Stimulated activated naive CD4-positive, alpha-beta T cell (primary cell): ENCODE results near the gene NSUN6.

Source experiments
- DNase-seq, 6 experiments: peaks; one replicate each; lab custom pipeline; 2025; lab: John Stamatoyannopoulos, UW

NSUN6 gene

DNA sequence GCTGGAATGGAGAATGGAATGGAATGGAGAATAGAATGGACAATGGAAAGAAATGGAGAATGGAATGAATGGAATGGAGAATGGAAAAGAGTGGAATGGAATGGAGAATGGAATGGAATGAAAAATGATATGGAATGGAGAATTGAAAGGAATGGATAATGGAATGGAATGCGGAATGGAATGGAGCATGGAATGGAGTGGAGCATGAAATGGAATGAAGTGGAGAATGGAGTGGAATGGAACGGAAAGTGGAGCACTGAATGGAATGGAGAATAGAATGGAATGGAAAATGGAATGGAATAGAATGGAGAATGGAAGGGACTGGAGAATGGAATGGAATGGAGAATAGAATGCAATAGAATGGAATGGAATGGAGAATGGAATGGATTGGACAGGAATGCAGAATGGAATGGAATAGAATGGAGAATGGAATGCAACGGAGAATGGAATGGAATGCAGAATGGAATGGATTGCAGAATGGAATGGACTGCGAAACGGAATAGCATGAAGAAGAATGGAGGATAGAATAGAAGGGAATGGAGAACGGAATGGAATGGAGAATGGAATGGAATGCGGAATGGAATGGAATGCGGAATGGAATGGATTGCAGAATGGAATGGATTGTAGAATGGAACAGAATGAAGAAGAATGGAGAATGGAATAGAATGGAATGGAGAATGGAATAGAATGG lies 89.4 kb downstream of the NSUN6 start:
- DNase-seq: no peak

DNA sequence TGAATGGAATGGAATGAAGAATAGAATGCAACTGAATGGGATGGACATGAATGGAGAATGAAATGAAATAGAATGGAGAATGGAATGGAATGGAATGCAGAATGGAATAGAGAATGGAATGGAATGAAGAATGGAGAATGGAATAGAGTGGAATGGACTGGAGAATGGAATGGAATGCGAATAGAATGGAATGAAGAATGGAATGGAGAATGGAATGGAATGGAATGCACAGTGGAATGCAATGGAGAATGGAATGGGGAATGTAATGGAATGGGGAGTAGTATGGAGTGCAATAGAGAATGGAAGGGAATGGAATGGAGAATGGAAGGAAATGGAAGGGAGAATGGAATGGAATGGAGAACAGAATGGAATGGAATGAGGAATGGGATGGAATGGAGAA lies 93.4 kb downstream of the NSUN6 start:
- DNase-seq: no peak

DNA sequence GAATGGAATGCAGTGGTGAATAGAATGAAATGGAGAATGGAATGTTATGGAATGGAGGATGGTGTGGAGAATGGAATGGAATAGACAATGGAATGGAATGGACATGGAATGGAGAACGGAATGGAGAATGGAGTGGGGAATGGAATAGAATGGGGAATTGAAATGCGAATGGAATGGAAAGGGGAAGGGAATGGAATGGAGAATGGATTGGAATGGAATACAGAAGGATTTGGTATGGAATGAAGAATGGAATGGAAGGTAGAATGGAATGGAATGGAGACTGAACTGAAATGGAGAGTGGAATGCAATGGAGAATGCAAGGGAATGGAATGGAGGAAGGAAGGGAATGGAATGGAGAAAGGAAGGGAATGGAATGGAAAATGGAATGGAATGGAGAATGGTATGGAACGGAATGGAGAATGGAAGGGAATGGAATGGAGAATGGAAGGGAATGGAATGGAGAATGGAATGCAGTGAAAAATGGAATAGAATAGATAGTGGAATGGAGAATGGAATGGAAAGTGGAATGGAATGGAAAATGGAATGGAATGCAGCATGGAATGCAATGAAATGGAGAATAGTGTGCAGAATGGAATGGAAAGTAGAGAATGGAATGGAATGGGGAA lies 94.8 kb downstream of the NSUN6 start:
- no peak for DNase-seq

DNA sequence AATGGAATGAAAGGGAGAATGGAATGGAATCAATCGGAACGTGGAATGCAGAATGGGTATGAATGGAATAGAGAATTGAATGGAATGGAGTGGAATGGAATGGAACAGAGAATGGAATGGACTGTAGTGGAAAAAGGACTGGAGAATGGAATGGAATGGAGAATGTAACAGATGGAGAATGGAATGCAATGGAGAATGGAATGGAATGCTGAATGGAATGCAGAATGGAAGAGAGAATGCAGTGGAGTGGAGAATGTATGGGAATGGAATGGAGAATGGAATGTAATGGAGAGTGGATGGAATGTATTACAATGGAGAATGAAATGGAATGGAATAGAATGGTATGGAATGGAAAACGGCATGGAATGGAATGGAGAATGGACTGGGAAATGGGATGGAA lies 96.9 kb downstream of the NSUN6 start:
- DNase-seq: no peak

DNA sequence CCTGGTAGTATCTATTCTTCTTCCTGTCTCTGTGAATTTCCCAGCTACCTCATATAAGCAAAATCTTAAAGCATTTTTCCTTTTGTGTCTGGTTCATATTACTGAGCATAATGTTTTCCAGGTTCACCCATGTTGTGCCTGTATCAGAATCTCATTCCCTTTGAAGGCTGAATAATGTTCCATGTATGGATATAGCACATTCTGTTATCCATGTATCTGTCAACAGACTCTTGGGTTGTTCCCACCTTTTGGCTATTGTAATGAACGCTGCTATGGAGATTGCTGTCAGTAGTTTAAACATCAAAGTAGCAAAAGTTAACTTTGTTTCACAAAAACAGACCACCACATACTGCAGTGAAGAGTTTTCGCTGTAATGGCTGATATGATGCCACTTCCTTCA lies 99.9 kb downstream of the NSUN6 start:
- no peak for DNase-seq

DNA sequence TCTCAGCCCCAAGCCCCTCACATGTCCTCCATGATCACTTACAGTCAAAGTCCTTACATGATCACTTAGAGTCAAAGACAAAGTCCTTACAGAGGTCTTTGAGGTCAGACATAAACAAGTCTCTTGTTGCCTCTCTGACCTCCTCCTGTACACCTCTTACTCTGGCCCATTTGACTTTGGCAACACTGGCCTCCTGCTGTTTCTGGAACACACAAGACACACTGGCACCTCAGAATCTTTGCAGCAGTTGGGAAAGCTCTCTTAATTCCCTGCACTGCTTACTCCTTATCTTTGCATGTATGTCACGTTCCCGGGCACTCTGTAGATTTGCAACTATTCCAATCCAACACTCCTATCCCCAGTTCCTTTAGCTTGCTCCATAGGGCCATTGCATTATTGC lies 102.3 kb downstream of the NSUN6 start:
- DNase-seq: no peak

DNA sequence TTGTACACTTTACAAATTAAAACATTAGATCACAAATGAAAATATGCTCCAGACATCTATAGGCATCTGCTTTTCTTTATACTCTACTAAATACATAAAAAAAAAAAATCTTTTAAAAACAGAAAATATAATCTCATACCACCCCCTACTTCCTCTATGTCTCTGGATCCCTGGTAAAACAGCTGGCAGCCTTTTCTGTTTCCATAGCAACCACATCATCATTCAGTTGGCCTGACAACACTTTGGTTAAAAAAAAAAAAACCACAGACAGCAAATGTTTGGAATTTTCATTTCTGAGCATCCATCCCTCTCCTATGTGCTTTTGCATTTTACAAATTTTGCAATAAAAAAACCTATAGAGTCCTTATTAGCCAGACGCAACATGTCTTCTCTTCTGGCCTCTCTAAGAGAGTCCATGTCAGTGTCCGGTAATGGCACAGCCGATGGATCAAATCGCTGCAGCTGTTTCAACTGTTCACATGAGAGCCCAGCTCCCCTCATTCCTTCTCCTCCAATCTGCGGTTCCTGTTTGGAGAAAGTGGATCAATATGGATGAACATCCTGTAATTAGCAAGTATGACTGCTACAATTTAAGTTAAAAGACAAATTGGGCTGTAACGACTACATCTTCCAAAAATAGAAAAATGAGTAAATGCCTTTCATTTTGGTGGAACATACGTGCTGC lies 105.6 kb downstream of the NSUN6 start:
- DNase-seq: no peak

DNA sequence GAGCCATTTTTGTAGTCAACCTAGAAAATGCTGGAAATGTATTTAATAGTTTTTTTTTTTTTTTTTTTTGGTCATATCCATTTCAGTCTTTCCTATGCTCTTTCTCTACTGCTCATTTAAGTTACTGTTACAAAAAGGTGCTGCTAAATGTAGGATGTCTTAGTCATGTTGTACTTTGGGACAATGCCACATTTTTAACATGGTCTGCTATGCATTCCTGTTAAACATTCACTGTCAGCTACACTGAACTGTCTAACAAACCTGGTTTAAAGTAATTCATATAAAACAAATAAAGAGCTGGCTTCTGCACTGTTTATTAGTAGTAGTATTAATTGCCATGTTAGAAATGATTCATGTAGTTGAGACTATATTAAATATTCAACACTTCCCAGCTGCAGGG lies 108.6 kb downstream of the NSUN6 start:
- no peak for DNase-seq

DNA sequence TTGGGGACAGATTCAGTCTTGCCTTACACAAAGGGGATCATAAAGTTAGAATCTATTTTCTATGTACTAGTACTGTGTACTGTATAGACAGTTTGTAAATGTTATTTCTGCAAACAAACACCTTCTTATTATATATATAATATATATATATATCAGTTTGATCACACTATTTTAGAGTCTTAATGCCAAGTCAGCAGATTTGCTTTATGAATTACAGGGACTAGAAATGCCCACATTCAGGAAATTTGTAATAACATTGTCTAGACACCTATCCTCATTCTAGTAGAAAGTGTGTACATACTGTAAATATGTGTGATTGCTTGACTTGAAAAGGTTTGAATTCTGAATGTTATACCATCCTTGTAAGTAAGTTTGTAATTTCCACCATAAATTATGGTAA lies 111.2 kb downstream of the NSUN6 start:
- DNase-seq: no peak

DNA sequence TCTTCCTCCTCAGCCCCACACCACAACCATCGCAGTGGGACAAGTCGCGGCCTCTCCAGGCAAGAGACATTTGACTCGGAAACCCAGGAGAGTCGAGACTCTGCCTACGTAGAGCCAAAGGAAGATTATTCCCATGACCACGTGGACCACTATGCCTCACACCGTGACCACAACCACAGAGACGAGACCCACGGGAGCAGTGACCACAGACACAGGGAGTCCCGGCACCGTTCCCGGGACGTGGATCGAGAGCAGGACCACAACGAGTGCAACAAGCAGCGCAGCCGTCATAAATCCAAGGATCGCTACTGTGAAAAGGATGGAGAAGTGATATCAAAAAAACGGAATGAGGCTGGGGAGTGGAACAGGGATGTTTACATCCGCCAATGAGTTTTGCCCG lies 112.1 kb downstream of the NSUN6 start:
- no peak for DNase-seq

DNA sequence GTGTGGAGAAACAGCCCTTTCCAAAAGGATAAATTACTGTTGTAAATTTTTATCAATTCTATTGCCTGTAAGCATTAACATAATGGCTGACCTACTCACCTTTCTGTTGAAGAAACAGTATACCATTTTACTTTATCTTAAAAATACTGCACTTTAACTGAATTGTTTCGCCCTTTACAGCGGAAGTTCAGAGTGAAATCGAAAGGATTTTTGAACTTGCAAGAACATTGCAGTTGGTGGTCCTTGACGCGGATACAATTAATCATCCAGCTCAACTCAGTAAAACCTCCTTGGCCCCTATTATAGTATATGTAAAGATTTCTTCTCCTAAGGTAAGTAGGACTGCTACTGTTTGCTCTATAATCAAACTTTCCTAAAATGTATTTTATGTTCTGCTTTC lies 117.5 kb downstream of the NSUN6 start:
- no peak for DNase-seq

DNA sequence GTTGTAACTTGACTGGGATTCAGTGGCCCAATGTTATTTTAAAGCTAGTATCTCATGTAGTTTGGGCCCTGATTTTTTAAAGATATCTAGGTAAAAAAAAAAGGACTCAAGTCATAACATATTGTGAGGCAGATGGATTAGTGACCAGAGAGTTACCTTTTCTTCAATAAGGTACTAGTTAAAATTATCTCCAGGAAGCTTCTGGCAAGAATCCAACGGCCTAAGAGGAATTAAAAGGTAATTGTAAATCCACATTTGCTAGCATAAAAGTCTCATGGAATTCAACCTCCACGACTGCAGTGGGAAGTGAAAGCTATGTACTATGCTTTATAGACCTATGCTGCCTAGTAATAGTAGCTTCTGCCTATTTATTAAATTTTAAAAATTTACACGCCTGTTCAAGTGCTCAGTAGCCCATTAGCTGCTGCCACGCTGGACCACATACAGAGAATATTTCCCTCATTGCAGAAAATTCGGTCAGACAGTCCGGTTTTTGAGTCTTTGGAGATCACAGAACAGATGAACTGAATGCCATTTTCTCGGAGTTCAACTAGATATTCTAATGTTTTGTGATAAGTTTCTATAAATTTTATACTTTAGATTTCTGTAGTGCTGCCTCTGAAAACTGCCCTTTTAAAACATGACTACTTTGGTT lies 118.4 kb downstream of the NSUN6 start:
- DNase-seq: no peak

DNA sequence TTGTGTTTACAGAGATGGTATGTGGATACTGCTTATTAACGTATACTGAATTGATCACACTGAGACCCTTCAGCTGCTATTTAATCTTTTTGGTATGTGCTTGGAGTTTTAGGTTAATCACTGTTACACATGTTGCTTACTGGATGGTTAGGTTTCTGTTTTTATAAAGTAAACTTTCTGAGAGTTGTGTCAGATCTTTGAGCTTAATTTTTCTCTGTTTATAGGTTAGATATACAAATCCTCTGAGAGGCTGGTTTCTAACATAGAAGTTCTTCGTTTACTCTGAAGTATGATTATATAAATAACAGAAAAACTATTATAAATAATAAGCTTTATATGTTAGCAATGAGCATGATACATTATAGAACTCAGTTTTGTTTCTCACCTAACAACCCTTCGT lies 123.1 kb downstream of the NSUN6 start:
- no peak for DNase-seq

DNA sequence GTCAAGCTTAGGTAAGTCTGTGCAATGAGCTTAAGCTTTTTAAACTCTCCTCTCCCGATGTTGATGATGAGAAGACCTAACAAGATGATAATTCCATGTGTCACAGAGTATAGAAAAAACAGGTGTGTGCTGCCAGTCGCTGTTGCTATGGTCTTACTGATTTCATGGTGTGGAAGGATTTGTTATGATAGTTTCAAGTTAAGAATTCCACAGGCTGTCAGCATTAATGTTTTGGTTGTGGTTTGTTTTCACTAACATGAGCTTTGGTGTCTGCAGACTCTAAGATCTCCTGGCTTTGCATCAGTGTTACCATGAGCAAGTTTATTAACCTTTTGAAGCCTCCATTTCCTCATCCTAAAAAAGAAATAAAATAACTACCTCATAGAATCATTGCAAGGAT lies 123.7 kb downstream of the NSUN6 start:
- no peak for DNase-seq

DNA sequence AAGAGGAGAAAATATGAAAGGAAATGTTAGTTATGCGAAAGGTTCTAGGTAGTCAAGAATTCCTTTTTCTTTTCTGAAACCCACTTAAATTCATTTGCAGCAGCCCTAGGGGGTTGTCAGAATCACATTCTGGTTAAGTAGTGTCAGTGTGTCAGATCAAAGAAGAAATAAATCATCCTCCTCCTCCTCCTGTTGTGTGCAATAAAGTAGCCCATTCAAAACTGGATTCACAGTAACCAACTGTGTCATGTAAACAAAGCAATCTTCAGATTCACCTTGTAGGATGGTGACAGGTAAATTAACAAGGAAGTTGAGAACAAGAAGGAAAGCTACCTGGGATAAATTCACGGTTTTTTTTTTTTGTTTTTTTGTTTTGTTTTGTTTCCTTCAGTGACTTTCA lies 127.5 kb downstream of the NSUN6 start:
- DNase-seq: no peak

DNA sequence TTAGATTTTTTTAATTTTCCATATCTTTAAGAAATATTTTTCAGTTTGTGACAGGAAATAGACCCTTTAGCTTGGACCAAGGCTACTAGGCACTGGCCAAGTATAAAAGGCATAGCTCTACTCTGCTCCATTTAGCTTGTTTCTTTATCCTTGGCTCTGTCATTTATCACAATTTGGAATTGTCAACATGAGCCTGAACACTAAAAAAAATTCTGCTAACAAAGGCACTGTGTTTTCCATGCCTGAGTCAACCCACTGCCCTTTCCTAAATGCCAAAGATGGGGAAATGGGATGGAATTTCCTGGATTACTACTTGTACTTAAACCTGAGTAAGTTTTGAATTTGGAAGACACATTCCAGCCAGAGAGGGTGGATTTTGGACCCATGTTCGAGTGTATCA lies 128.4 kb downstream of the NSUN6 start:
- no peak for DNase-seq

DNA sequence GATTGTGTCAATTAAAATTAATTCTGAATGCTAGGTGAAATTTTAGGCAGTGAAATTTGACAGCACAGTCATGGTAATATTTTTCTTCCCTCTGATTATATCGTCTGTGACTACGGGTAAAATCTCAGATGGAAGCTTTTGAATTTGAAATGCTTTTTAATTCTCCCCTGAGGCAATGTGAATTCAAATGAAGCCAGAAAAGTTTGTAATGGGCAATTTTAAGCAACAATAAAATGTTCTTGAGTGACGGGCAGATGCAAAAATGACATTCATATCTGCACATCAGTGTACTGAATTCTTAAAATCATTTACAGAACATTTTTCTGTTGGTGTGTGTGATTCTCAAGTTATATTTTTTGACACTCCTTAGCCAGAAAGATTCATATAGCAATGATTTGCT lies 134.5 kb downstream of the NSUN6 start:
- DNase-seq: no peak

DNA sequence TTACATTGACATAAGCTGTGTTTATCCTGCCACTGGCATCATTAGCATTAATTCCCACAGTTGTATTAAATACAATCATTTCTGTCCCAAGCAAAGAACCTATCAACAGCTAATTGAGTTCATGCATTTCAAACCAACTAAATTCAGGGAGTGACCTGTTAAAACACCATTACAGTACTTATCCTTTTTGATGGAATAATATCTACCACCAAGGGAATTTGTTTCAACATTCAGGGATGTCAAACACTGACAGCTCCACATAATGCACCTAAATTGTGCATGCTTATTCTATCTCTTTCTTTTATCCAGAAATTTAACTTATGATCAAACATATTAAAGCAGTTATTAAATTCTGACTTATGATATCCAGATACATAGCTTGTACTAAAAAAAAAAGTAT lies 136.8 kb downstream of the NSUN6 start:
- no peak for DNase-seq

DNA sequence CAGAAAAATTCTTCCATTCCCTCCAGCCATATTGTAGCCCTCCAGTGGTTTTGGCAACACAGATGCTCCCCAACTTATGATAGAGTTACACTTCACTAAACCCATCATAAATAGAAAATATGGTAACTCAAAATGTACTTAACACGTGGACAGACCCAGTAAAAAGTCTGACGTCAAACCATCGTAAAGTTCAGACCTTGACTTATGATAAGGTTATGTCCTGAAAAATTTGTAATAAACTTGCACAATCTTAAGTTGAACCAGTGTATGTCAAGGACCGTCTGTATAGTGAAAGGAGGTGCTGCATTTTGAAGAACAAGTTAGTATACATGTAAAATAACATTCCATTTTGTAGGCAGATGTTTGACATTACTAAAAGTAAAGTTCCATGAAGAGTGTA lies 142.8 kb downstream of the NSUN6 start:
- no peak for DNase-seq

DNA sequence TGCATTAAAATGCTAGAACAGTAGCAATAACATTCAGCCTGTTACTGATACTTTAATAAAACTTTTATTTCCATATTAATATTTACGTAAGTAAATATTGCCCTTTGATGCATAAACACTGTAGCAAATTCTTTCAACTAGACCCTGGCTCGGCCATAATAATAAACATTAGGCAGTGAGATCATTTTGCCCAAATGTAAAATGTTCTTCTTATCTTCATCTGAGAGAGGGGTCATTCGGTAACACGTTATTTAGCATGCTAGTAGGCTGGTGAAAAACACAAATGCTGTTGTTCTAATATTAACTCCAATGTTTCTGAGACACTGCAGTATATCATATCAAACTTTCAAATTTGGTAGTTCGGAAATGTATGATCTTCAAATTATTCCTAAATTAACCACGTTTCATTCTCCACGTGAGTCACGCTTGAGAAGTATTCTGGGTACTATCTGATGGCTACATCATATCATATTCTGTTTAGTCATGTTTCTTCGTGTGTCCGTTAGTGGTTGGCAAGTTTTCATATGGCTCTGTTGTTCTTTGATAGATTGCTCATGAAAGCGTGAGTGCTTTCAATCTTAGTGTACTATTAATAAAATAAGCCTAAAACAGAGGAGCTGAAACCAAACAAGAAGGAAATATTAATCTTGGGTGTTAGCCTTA lies 145.8 kb downstream of the NSUN6 start:
- no peak for DNase-seq

DNA sequence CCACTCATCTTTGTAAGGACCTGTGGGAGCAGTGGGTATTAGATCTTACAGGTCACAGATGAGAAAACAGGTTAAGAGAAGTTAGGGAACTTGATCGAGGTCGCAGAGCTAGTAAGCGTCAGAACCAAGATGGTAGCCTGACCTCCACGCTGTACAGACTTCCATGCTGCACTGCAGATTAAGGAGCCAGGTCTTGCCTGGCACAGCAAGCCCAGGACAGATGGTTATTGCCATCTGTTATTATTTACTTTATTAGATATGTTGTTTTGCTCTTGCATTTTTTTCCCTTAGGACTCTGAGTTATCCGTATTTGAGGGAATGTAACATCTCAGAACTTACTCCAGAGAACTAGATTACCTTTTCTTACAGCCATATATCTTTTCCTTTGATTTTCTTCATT lies 147.2 kb downstream of the NSUN6 start:
- no peak for DNase-seq

DNA sequence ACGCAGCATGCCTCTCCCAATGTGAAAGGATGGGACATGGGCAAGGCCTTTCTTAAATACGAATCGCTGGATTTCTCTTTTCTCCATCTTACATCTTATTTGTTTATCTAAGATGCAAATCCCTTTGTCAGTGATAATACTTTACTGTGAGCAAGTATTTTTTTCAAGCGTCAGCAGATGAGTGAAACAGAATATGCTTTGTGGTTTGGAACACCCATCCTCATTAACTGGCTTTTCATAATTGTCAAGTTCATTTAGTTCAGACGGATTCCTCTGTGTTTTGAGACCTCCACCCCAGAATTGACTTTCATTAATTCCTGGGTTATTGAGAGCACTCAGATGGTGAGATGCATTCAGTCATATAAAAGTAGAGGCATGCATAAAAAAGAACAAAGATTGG lies 149.8 kb downstream of the NSUN6 start:
- no peak for DNase-seq

DNA sequence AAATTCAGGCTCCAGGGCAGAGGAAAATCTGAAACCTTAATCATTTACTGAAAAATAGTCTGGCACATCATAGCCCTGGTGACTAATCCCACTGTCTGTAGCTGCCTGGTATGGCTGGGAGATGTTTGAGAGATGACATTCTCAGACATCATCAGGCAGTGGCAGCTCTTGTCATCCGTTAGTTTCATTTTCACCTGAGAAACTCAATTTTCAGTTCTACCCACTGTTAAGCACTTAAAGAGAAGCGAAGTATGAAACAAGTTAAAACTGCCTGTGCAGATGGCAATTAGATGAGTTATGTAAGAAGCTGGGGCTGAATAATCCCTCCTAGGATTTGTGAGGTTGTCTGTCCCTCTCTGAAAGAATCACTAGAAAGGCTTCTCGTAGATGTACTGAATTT lies 150.2 kb downstream of the NSUN6 start:
- no peak for DNase-seq
